ENCODE measurements around the gene RMC1. TPM values are rescaled to one million over a fixed set of nuclear protein-coding genes. Genes with fewer than 3 reads are reported as not detected.
A peak's percentile ranks its signal among the peaks of the same experiment; 100 is the strongest.

RMC1 gene
- total and polyA plus RNA-seq, 12 donors, result 12.4 to 29.6 (median 15.7) TPM

DNA sequence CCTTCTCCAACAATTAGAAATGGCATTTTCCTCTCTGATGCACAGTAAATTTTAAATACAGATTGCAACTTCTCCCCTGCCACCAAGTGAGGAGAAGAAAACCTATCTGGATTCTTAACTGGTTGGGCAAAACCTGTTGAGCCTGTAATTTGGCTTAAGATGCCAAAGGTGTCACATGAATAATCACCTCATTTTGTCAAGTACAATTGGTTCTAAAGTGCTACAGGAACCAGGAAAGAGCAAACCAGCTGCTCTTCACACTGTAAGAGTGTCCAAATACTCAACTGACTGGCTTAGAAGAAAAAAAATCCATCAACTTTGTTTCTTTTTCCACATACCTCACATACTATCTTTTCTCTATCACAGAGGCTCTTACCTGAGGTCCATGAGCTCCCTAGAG, 47.6 kb downstream of the RMC1 start:
- no peaks in the 10 kb centered on the region for H3K27me3 ChIP-seq
- no peak for DNase-seq
- H3K4me1 ChIP-seq, result no peaks in the 10 kb centered on the region
- TF ChIP-seq CTCF (IDR thresholded peaks at IDR 0.05), result no peak
- no peaks in the 10 kb centered on the region for H3K9me3 ChIP-seq
- no peak overlapping the region for H3K4me3 ChIP-seq
- H3K27ac ChIP-seq, result no peak overlapping the region
- ATAC-seq, result no peak
- peaks cover 0 to 100% (median 48%) of the 10 kb centered on the region in 9 donors for H3K36me3 ChIP-seq
- intact Hi-C loops (cut with DNase I), result no loop called here

GRCh38 chr18:23551978-23552377, 48.7 kb downstream of the RMC1 start:
- no peaks in the 10 kb centered on the region for H3K27me3 ChIP-seq
- H3K36me3 ChIP-seq, result peaks cover 0 to 100% (median 48%) of the 10 kb centered on the region in 9 donors
- DNase-seq, result no peak
- intact Hi-C loops (cut with DNase I), result no loop called here
- no peaks in the 10 kb centered on the region for H3K9me3 ChIP-seq
- H3K4me1 ChIP-seq, result no peaks in the 10 kb centered on the region
- no peak for ATAC-seq
- H3K27ac ChIP-seq, result no peak overlapping the region
- 59 to 98% methylated on average over 3 of the region's 3 CpGs for WGBS, 2 donors
- no peak for TF ChIP-seq CTCF (IDR thresholded peaks at IDR 0.05)
- no peak overlapping the region for H3K4me3 ChIP-seq

GRCh38 chr18:23552505-23552904, 49.2 kb downstream of the RMC1 start:
- Histone ChIP-seq H3K27me3 (no peaks in the 10 kb centered on the region), H3K4me1 (no peaks in the 10 kb centered on the region), H3K27ac (no peak overlapping the region), H3K36me3 (peaks cover 0 to 100% (median 48%) of the 10 kb centered on the region in 9 donors), H3K4me3 (no peak overlapping the region), H3K9me3 (no peaks in the 10 kb centered on the region)
- ATAC-seq (no peak), DNase-seq (no peak)
- intact Hi-C loops (cut with DNase I), result no loop called here
- 87 to 91% methylated on average over 11 of the region's 11 CpGs for WGBS, 2 donors
- no peak for TF ChIP-seq CTCF (IDR thresholded peaks at IDR 0.05)

- H3K9me3 ChIP-seq, result no peaks in the 10 kb centered on the region
- 90 to 91% methylated on average over 6 of the region's 6 CpGs for WGBS, 2 donors
- peaks cover 0 to 100% (median 51%) of the 10 kb centered on the region in 9 donors for H3K36me3 ChIP-seq
- no peaks in the 10 kb centered on the region for H3K27me3 ChIP-seq
- H3K4me3 ChIP-seq, result no peak overlapping the region
- no peak overlapping the region for H3K27ac ChIP-seq
- no peak for TF ChIP-seq CTCF (IDR thresholded peaks at IDR 0.05)
- DNase-seq (no peak), ATAC-seq (peak in 1 of 8 donors; percentile 13)
- no peaks in the 10 kb centered on the region for H3K4me1 ChIP-seq
- intact Hi-C loops (cut with DNase I), result no loop called here
These were observed 50.6 kb downstream of the RMC1 start for GRCh38 chr18:23553887-23554286.

Data from heart right ventricle (tissue), 16 donors.